Measurements from ENCODE around the gene PDE4B. TPM values are rescaled to one million over a fixed set of nuclear protein-coding genes. Genes with fewer than 3 reads are reported as not detected.

PDE4B gene
- total RNA-seq, 2 donors from 2014 or later: 2.0 to 5.7 TPM

- no peak overlapping the region for H3K9ac ChIP-seq (ENCODE audit: low read depth in 2 of 2, low read length in 2 of 2)
- DNase-seq: no peak
- H3K27me3 ChIP-seq: no peaks in the 10 kb centered on the region
- TF ChIP-seq, protein P1, sequence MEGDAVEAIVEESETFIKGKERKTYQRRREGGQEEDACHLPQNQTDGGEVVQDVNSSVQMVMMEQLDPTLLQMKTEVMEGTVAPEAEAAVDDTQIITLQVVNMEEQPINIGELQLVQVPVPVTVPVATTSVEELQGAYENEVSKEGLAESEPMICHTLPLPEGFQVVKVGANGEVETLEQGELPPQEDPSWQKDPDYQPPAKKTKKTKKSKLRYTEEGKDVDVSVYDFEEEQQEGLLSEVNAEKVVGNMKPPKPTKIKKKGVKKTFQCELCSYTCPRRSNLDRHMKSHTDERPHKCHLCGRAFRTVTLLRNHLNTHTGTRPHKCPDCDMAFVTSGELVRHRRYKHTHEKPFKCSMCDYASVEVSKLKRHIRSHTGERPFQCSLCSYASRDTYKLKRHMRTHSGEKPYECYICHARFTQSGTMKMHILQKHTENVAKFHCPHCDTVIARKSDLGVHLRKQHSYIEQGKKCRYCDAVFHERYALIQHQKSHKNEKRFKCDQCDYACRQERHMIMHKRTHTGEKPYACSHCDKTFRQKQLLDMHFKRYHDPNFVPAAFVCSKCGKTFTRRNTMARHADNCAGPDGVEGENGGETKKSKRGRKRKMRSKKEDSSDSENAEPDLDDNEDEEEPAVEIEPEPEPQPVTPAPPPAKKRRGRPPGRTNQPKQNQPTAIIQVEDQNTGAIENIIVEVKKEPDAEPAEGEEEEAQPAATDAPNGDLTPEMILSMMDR (IDR thresholded peaks at IDR 0.05): no peak
- no peak overlapping the region for H3K4me3 ChIP-seq
- H3K4me1 ChIP-seq: no peaks in the 10 kb centered on the region
- H3K27ac ChIP-seq: no peak overlapping the region
- H3K9me3 ChIP-seq: no peaks in the 10 kb centered on the region
- no peaks in the 10 kb centered on the region for H3K36me3 ChIP-seq
- intact Hi-C loops (cut with DNase I): loop anchor here (5.0 kb wide), 1 partner anchor 523 kb away; no protein-coding TSS in a partner anchor
Measured at GRCh38 chr1:66239834-66240233, 447.1 kb downstream of the PDE4B start.

GRCh38 chr1:66240491-66241484, 448.1 kb downstream of the PDE4B start:
- TF ChIP-seq, protein P1 (IDR thresholded peaks at IDR 0.05): no peak
- intact Hi-C loops (cut with DNase I): loop anchor here (5.0 kb wide), 1 partner anchor 523 kb away; no protein-coding TSS in a partner anchor
- no peaks in the 10 kb centered on the region for H3K4me1 ChIP-seq
- H3K27me3 ChIP-seq: no peaks in the 10 kb centered on the region
- H3K4me3 ChIP-seq: no peak overlapping the region
- no peak overlapping the region for H3K9ac ChIP-seq (ENCODE audit: low read depth in 2 of 2, low read length in 2 of 2)
- H3K9me3 ChIP-seq: no peaks in the 10 kb centered on the region
- H3K27ac ChIP-seq: no peak overlapping the region
- no peaks in the 10 kb centered on the region for H3K36me3 ChIP-seq
- no peak for DNase-seq

DNA sequence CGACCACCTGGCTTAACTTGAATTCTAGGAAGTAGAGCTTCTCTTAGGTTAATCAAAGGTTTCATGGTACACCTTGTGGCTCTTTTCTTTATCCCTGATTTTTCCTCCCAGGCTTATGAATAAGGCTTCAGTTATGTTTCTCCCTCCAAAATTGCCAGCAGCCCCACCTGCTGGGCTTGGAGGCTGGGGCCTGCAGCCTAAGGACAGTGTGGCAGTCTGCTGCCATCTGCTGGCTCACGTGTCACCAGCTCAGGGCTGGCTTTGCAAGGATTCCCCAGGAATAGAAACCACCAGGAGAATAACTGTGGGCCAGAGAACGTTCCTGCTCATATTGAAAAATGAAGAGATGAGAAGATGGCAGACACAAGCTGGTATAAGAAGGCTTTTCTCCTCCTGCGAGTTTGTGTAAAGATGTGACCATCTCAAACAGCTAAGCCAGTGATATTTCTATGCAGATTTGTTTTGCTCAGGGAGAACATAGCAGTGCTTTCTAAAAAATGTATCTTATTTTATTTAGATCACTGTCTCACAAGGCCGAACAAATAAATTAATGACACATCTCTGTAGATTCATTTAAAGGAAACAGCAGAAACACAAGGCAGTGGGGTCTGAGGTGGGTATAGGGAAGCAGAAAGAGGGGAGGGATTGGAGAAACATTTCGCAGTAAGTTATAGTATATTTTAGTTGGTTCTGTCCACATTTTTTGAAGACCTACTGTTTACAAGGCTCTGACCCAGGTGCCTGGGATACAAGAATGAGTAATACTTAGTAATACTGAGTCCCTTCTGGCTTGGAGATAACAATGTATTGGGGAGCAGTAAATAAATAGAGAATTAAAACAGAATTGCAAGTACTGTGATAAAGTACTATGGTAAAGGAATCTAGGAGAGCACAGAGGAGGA, 450.2 kb downstream of the PDE4B start:
- Histone ChIP-seq H3K4me1 (no peaks in the 10 kb centered on the region), H3K9ac (ENCODE audit: low read depth in 2 of 2, low read length in 2 of 2) (no peak overlapping the region), H3K36me3 (no peaks in the 10 kb centered on the region), H3K9me3 (no peaks in the 10 kb centered on the region), H3K27ac (no peak overlapping the region), H3K27me3 (no peaks in the 10 kb centered on the region), H3K4me3 (no peak overlapping the region)
- intact Hi-C loops (cut with DNase I): loop anchor here (2.0 to 5.0 kb wide), 2 partner anchors 282 to 526 kb away; no protein-coding TSS in a partner anchor
- DNase-seq: peak; percentile 83
- TF ChIP-seq, protein P1 (IDR thresholded peaks at IDR 0.05): peak; percentile 96

DNA sequence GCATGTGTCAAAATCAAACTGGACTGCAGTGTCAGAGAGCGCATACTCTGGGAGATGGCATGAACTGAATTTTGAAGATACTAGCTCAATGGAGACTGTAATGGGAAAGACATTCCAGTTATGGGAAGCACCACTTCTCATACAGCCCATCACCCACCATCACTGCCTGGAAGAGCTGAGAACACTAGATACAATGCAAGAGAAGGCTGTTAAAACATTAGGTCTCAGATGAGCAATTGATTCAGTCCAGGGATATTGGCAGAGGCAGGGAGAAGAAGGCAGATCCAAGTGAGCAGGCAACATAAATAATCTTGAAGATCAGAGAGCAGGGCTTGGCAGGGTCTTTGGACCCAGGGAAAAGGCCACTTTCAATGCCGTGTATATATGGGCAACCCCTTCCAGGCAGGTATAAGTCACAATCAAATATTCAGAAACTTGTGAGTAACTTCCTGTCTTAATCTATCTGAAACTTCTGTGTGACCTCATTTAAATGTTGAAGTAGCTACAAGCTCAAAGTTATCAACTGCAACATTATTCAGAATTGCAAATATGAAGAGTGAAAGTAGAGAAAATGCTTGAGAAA, 450.9 kb downstream of the PDE4B start:
- no peak overlapping the region for H3K9ac ChIP-seq (ENCODE audit: low read depth in 2 of 2, low read length in 2 of 2)
- no peak for DNase-seq
- H3K4me3 ChIP-seq: no peak overlapping the region
- no peak overlapping the region for H3K27ac ChIP-seq
- intact Hi-C loops (cut with DNase I): loop anchor here (2.0 to 5.0 kb wide), 2 partner anchors 283 to 526 kb away; no protein-coding TSS in a partner anchor
- TF ChIP-seq, protein P1 (IDR thresholded peaks at IDR 0.05): no peak
- H3K36me3 ChIP-seq: no peaks in the 10 kb centered on the region
- no peaks in the 10 kb centered on the region for H3K4me1 ChIP-seq
- no peaks in the 10 kb centered on the region for H3K27me3 ChIP-seq
- no peaks in the 10 kb centered on the region for H3K9me3 ChIP-seq

- intact Hi-C loops (cut with DNase I): loop anchor here (5.0 kb wide), 1 partner anchor 527 kb away; no protein-coding TSS in a partner anchor
- no peak overlapping the region for H3K4me3 ChIP-seq
- H3K4me1 ChIP-seq: no peaks in the 10 kb centered on the region
- H3K27me3 ChIP-seq: no peaks in the 10 kb centered on the region
- no peaks in the 10 kb centered on the region for H3K36me3 ChIP-seq
- H3K27ac ChIP-seq: no peak overlapping the region
- H3K9ac ChIP-seq (ENCODE audit: low read depth in 2 of 2, low read length in 2 of 2): no peak overlapping the region
- no peaks in the 10 kb centered on the region for H3K9me3 ChIP-seq
- no peak for DNase-seq
- TF ChIP-seq, protein P1 (IDR thresholded peaks at IDR 0.05): no peak
Measured at GRCh38 chr1:66244429-66244828, 451.7 kb downstream of the PDE4B start.

All from colonic mucosa (tissue), 4 donors.